Measurements from ENCODE around the gene PTPN20.
"Not testable (repeated sequence)": the region's sequence is repeated elsewhere in the genome, so short reads cannot be mapped to it uniquely, and the experiment has no call there.

DNA sequence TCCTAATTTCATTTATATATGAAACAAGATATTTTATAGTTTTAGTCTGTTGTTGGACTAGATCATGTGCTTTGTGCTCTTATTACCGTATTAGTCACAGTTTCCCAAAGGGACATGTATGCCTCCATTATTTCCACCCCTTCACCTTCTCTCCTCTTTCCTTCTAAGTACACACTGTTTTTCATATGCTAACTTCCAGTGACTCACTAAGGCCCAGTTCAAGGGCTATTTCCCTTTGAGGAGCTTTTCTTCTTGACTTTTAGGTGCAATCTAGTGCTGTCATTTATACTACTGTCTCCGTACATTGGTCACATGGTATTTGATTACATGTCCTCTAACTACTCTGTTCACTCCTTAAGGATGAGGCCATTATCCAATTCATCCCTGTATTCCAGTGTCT lies 55.8 kb downstream of the PTPN20 start:
- TF ChIP-seq TEAD4 (CRISPR knock-in tag; IDR thresholded peaks at IDR 0.05); TCF7 (CRISPR knock-in tag; IDR thresholded peaks at IDR 0.05; ENCODE audit: low read depth); NR1H2 (CRISPR knock-in tag; IDR thresholded peaks at IDR 0.05); ZNF423 (CRISPR knock-in tag; IDR thresholded peaks at IDR 0.05); NFYB (CRISPR knock-in tag; conservative IDR thresholded peaks at IDR 0.05; ENCODE audit: low read depth): not testable (repeated sequence)
- TF ChIP-seq, protein P1, sequence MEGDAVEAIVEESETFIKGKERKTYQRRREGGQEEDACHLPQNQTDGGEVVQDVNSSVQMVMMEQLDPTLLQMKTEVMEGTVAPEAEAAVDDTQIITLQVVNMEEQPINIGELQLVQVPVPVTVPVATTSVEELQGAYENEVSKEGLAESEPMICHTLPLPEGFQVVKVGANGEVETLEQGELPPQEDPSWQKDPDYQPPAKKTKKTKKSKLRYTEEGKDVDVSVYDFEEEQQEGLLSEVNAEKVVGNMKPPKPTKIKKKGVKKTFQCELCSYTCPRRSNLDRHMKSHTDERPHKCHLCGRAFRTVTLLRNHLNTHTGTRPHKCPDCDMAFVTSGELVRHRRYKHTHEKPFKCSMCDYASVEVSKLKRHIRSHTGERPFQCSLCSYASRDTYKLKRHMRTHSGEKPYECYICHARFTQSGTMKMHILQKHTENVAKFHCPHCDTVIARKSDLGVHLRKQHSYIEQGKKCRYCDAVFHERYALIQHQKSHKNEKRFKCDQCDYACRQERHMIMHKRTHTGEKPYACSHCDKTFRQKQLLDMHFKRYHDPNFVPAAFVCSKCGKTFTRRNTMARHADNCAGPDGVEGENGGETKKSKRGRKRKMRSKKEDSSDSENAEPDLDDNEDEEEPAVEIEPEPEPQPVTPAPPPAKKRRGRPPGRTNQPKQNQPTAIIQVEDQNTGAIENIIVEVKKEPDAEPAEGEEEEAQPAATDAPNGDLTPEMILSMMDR (IDR thresholded peaks at IDR 0.05), result not testable (repeated sequence)
- TF ChIP-seq, protein P2, sequence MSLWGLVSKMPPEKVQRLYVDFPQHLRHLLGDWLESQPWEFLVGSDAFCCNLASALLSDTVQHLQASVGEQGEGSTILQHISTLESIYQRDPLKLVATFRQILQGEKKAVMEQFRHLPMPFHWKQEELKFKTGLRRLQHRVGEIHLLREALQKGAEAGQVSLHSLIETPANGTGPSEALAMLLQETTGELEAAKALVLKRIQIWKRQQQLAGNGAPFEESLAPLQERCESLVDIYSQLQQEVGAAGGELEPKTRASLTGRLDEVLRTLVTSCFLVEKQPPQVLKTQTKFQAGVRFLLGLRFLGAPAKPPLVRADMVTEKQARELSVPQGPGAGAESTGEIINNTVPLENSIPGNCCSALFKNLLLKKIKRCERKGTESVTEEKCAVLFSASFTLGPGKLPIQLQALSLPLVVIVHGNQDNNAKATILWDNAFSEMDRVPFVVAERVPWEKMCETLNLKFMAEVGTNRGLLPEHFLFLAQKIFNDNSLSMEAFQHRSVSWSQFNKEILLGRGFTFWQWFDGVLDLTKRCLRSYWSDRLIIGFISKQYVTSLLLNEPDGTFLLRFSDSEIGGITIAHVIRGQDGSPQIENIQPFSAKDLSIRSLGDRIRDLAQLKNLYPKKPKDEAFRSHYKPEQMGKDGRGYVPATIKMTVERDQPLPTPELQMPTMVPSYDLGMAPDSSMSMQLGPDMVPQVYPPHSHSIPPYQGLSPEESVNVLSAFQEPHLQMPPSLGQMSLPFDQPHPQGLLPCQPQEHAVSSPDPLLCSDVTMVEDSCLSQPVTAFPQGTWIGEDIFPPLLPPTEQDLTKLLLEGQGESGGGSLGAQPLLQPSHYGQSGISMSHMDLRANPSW (CRISPR knock-in tag; conservative IDR thresholded peaks at IDR 0.05; ENCODE audit: low read depth), result not testable (repeated sequence)
- TF ChIP-seq, protein P3, sequence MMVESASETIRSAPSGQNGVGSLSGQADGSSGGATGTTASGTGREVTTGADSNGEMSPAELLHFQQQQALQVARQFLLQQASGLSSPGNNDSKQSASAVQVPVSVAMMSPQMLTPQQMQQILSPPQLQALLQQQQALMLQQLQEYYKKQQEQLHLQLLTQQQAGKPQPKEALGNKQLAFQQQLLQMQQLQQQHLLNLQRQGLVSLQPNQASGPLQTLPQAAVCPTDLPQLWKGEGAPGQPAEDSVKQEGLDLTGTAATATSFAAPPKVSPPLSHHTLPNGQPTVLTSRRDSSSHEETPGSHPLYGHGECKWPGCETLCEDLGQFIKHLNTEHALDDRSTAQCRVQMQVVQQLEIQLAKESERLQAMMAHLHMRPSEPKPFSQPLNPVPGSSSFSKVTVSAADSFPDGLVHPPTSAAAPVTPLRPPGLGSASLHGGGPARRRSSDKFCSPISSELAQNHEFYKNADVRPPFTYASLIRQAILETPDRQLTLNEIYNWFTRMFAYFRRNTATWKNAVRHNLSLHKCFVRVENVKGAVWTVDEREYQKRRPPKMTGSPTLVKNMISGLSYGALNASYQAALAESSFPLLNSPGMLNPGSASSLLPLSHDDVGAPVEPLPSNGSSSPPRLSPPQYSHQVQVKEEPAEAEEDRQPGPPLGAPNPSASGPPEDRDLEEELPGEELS (CRISPR knock-in tag; IDR thresholded peaks at IDR 0.05), result not testable (repeated sequence)
- TF ChIP-seq, protein P4, sequence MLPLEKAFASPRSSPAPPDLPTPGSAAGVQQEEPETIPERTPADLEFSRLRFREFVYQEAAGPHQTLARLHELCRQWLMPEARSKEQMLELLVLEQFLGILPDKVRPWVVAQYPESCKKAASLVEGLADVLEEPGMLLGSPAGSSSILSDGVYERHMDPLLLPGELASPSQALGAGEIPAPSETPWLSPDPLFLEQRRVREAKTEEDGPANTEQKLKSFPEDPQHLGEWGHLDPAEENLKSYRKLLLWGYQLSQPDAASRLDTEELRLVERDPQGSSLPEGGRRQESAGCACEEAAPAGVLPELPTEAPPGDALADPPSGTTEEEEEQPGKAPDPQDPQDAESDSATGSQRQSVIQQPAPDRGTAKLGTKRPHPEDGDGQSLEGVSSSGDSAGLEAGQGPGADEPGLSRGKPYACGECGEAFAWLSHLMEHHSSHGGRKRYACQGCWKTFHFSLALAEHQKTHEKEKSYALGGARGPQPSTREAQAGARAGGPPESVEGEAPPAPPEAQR (CRISPR knock-in tag; IDR thresholded peaks at IDR 0.05), result not testable (repeated sequence)

All from WTC11 (cell line).